Measurements from ENCODE around the gene PCED1A.

- TF ChIP-seq CTCF (conservative IDR thresholded peaks at IDR 0.05), result no peak
- TF ChIP-seq ZFX (IDR thresholded peaks at IDR 0.05), result no peak
Observed at GRCh38 chr20:2865630-2866029, 25.2 kb upstream of the PCED1A start.
